Measurements from ENCODE around the gene IGSF3.
"Not testable (repeated sequence)": the region's sequence is repeated elsewhere in the genome, so short reads cannot be mapped to it uniquely, and the experiment has no call there.

IGSF3 gene

DNA sequence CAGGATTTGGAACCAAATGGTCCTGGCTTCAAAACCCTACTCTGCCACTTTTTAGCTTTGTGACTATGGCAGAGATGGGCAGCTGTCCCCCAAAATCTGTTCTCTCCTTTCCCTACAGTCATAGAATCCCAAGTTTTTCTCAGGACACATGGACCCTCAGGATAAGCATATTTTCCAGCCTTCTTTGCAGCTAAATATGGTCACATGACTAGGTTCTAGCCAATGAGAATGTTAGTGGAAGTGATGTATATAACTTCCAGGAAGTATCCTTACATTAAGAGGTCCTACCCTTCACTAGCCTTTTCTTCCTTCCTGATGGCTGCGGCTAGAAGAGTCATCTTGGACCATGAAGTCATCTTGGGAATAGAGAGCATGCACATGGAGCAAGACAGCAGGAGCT lies 5.9 kb downstream of the IGSF3 start:
- H3K4me2 ChIP-seq (ENCODE audit: low read length) = no peak overlapping the region
- no CpG with 5 or more reads among the region's 1 CpG for WGBS (ENCODE audit: extremely low coverage, insufficient coverage, low lambda C conversion rate)
- no peak overlapping the region for H3K23ac ChIP-seq (ENCODE audit: low read length)
- no peak overlapping the region for H4K8ac ChIP-seq (ENCODE audit: low read depth, low read length)
- no peak overlapping the region for H3K4ac ChIP-seq (ENCODE audit: low read depth, low read length)
- no peaks in the 10 kb centered on the region for H3K36me3 ChIP-seq (ENCODE audit: control insufficient read depth, insufficient read depth, low read length)
- DNase-seq = no peak
- H3K9ac ChIP-seq (ENCODE audit: low read length) = no peak overlapping the region
- no peak overlapping the region for H3K4me3 ChIP-seq (ENCODE audit: low read length)
- H3K56ac ChIP-seq (ENCODE audit: low read length) = no peak overlapping the region
- H4K5ac ChIP-seq (ENCODE audit: low read length) = no peak overlapping the region
- H3K27me3 ChIP-seq (ENCODE audit: insufficient read depth, low read length, poor library complexity) = no peaks in the 10 kb centered on the region
- H3K18ac ChIP-seq (ENCODE audit: low read length) = no peak overlapping the region
- no peak overlapping the region for H2BK120ac ChIP-seq (ENCODE audit: low read depth, low read length)
- no peak overlapping the region for H3K27ac ChIP-seq (ENCODE audit: low read depth, low read length)
- H2BK15ac ChIP-seq (replicated peaks; ENCODE audit: low read depth) = no peak overlapping the region
- H3K4me1 ChIP-seq (ENCODE audit: control insufficient read depth, low read depth, low read length) = peaks cover 5% of the 10 kb centered on the region
- H3K79me2 ChIP-seq (ENCODE audit: control insufficient read depth, insufficient read depth, low read length) = peaks cover 4% of the 10 kb centered on the region
- H2BK5ac ChIP-seq (ENCODE audit: low read length) = no peak overlapping the region
- peaks cover 20% of the 10 kb centered on the region for H3K79me1 ChIP-seq (ENCODE audit: low read length)
- no peak overlapping the region for H2AK5ac ChIP-seq (ENCODE audit: low read length)

DNA sequence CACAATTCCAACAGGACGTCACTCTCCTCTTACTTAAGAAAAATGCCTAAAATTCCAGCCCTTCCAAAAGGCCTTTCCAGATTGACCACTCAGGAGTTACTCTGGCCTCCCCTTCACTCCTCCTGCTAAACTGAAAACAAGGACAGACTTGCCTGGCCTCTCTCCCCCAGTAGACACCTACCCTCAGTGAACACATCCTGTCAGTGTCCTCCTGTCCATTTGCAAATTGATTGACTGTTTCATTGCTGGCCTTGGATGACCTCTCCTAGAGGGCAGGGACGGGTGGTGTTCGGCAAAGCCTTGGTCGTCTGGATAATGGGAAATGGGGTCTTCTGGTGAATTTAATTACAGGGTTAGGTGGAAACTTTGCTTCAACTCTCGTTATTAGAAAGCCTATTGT lies 8.9 kb downstream of the IGSF3 start:
- not testable (repeated sequence) for DNase-seq; H2BK120ac ChIP-seq (ENCODE audit: low read depth, low read length); H2BK5ac ChIP-seq (ENCODE audit: low read length); H3K27ac ChIP-seq (ENCODE audit: low read depth, low read length); H3K4me3 ChIP-seq (ENCODE audit: low read length); H4K8ac ChIP-seq (ENCODE audit: low read depth, low read length); H3K36me3 ChIP-seq (ENCODE audit: control insufficient read depth, insufficient read depth, low read length); H3K27me3 ChIP-seq (ENCODE audit: insufficient read depth, low read length, poor library complexity); H3K9ac ChIP-seq (ENCODE audit: low read length); H2AK5ac ChIP-seq (ENCODE audit: low read length); H3K4me2 ChIP-seq (ENCODE audit: low read length); H3K18ac ChIP-seq (ENCODE audit: low read length); H2BK15ac ChIP-seq (replicated peaks; ENCODE audit: low read depth); H3K79me1 ChIP-seq (ENCODE audit: low read length); H3K79me2 ChIP-seq (ENCODE audit: control insufficient read depth, insufficient read depth, low read length); H3K23ac ChIP-seq (ENCODE audit: low read length); H3K56ac ChIP-seq (ENCODE audit: low read length); H3K4me1 ChIP-seq (ENCODE audit: control insufficient read depth, low read depth, low read length); H3K4ac ChIP-seq (ENCODE audit: low read depth, low read length); H4K5ac ChIP-seq (ENCODE audit: low read length)
- no CpG with 5 or more reads among the region's 5 CpGs for WGBS (ENCODE audit: extremely low coverage, insufficient coverage, low lambda C conversion rate)

DNA sequence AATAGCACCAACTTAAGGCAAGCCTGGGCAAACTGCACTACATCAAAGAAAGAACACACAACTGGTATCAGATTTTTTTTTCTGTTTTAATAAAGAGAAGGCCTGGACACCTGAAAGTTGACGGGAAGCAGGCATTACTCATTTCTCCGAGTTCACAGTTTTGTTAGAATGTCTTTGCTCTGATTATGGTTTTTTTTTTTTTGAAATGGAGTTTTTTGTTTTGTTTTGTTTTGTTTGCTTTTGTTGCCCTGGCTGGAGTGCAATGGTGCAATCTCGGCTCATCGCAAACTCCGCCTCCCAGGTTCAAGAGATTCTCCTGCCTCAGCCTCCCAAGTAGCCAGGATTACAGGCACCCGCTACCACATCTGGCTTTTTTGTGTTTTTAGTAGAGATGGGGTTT lies 9.7 kb downstream of the IGSF3 start:
- H3K4me2 ChIP-seq (ENCODE audit: low read length); H2BK5ac ChIP-seq (ENCODE audit: low read length): not testable (repeated sequence)

DNA sequence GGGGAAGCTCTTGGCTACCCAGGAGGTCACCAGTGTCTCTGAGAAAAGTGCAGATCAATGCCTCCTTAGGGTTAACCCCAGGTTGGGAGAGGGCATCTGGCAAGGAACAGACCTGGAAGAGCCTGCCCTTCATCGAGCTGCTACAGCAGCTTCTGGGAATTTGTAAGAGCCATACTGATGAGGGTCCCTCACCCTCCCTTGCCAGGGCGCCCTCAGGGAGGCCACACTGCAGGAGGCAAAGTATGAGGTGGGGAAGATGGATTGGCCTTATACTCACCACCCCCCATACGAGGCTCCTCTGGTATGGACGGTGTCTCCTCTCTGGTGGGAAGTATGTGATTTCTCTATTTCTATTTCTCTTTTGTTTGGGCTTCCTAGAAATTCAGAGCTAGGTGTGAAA lies 13.2 kb downstream of the IGSF3 start:
- no peak overlapping the region for H3K4me3 ChIP-seq (ENCODE audit: low read length)
- no peaks in the 10 kb centered on the region for H3K36me3 ChIP-seq (ENCODE audit: control insufficient read depth, insufficient read depth, low read length)
- no CpG with 5 or more reads among the region's 4 CpGs for WGBS (ENCODE audit: extremely low coverage, insufficient coverage, low lambda C conversion rate)
- H2AK5ac ChIP-seq (ENCODE audit: low read length) = no peak overlapping the region
- no peak overlapping the region for H3K4ac ChIP-seq (ENCODE audit: low read depth, low read length)
- H3K4me2 ChIP-seq (ENCODE audit: low read length) = no peak overlapping the region
- no peak overlapping the region for H3K56ac ChIP-seq (ENCODE audit: low read length)
- H3K4me1 ChIP-seq (ENCODE audit: control insufficient read depth, low read depth, low read length) = no peaks in the 10 kb centered on the region
- no peak overlapping the region for H3K27ac ChIP-seq (ENCODE audit: low read depth, low read length)
- H2BK15ac ChIP-seq (replicated peaks; ENCODE audit: low read depth) = no peak overlapping the region
- no peak overlapping the region for H3K23ac ChIP-seq (ENCODE audit: low read length)
- H2BK120ac ChIP-seq (ENCODE audit: low read depth, low read length) = no peak overlapping the region
- no peak overlapping the region for H4K5ac ChIP-seq (ENCODE audit: low read length)
- DNase-seq = no peak
- H3K18ac ChIP-seq (ENCODE audit: low read length) = no peak overlapping the region
- no peaks in the 10 kb centered on the region for H3K27me3 ChIP-seq (ENCODE audit: insufficient read depth, low read length, poor library complexity)
- no peak overlapping the region for H4K8ac ChIP-seq (ENCODE audit: low read depth, low read length)
- no peak overlapping the region for H3K9ac ChIP-seq (ENCODE audit: low read length)
- no peak overlapping the region for H2BK5ac ChIP-seq (ENCODE audit: low read length)
- no peaks in the 10 kb centered on the region for H3K79me1 ChIP-seq (ENCODE audit: low read length)
- no peaks in the 10 kb centered on the region for H3K79me2 ChIP-seq (ENCODE audit: control insufficient read depth, insufficient read depth, low read length)

More for the DNA sequence above, 9.7 kb downstream of the IGSF3 start:
- not testable (repeated sequence) for H3K27ac ChIP-seq (ENCODE audit: low read depth, low read length); H3K27me3 ChIP-seq (ENCODE audit: insufficient read depth, low read length, poor library complexity); DNase-seq; H2AK5ac ChIP-seq (ENCODE audit: low read length); H3K23ac ChIP-seq (ENCODE audit: low read length); H3K18ac ChIP-seq (ENCODE audit: low read length); H3K79me1 ChIP-seq (ENCODE audit: low read length); H3K4me3 ChIP-seq (ENCODE audit: low read length); H4K8ac ChIP-seq (ENCODE audit: low read depth, low read length); H3K9ac ChIP-seq (ENCODE audit: low read length); H3K56ac ChIP-seq (ENCODE audit: low read length); H3K79me2 ChIP-seq (ENCODE audit: control insufficient read depth, insufficient read depth, low read length); H3K4ac ChIP-seq (ENCODE audit: low read depth, low read length); H2BK15ac ChIP-seq (replicated peaks; ENCODE audit: low read depth); H4K5ac ChIP-seq (ENCODE audit: low read length); H3K36me3 ChIP-seq (ENCODE audit: control insufficient read depth, insufficient read depth, low read length); H3K4me1 ChIP-seq (ENCODE audit: control insufficient read depth, low read depth, low read length); H2BK120ac ChIP-seq (ENCODE audit: low read depth, low read length)
- WGBS (ENCODE audit: extremely low coverage, insufficient coverage, low lambda C conversion rate) = no CpG with 5 or more reads among the region's 6 CpGs

DNA sequence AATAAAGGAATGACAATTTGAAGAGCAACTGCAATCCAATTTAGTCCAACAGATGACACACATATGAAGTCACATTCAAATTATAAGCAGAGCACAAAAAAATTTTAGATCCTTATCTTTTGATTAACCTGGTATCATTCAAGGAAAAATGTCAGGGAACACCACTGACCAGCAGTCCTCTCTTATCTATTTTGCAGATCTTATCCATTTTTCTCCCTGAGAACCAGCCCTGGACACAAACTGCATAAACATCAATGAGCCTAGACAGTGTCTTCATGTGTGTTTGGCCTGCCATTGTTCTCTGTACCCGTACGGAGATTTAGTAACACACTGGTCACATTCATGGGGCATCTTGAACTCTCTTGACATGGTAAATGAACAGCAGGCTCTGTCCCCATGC lies 14.9 kb downstream of the IGSF3 start:
- H3K4me3 ChIP-seq (ENCODE audit: low read length); H2AK5ac ChIP-seq (ENCODE audit: low read length); H3K4ac ChIP-seq (ENCODE audit: low read depth, low read length); H3K27me3 ChIP-seq (ENCODE audit: insufficient read depth, low read length, poor library complexity); H3K27ac ChIP-seq (ENCODE audit: low read depth, low read length); H3K18ac ChIP-seq (ENCODE audit: low read length); H2BK120ac ChIP-seq (ENCODE audit: low read depth, low read length); H2BK5ac ChIP-seq (ENCODE audit: low read length); H3K79me1 ChIP-seq (ENCODE audit: low read length); H4K8ac ChIP-seq (ENCODE audit: low read depth, low read length); DNase-seq; H3K4me2 ChIP-seq (ENCODE audit: low read length); H3K56ac ChIP-seq (ENCODE audit: low read length); H3K23ac ChIP-seq (ENCODE audit: low read length); H4K5ac ChIP-seq (ENCODE audit: low read length); H3K36me3 ChIP-seq (ENCODE audit: control insufficient read depth, insufficient read depth, low read length); H3K4me1 ChIP-seq (ENCODE audit: control insufficient read depth, low read depth, low read length); H3K79me2 ChIP-seq (ENCODE audit: control insufficient read depth, insufficient read depth, low read length); H2BK15ac ChIP-seq (replicated peaks; ENCODE audit: low read depth); H3K9ac ChIP-seq (ENCODE audit: low read length): not testable (repeated sequence)
- no CpG with 5 or more reads among the region's 2 CpGs for WGBS (ENCODE audit: extremely low coverage, insufficient coverage, low lambda C conversion rate)

DNA sequence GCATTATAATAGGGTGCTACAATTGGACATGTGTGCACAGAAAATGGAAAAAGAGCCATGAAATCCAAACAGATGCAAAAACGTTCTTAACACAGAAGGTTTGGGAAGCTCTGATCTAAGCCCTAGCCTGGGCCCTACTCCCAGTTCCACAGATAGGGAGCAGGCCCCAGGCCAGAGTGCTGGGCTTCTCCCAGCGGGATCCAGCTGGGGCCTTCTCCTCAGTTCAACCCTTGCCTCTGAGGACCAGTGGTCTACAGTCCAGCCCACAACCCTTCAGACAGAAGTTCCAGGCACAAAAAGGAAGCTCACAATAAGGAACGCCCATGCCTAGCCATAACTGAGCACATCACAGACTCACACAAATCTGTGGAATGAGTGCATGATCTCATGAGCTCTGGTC lies 16.8 kb downstream of the IGSF3 start:
- DNase-seq; H3K4ac ChIP-seq (ENCODE audit: low read depth, low read length); H3K36me3 ChIP-seq (ENCODE audit: control insufficient read depth, insufficient read depth, low read length); H3K4me3 ChIP-seq (ENCODE audit: low read length); H4K8ac ChIP-seq (ENCODE audit: low read depth, low read length); H3K79me2 ChIP-seq (ENCODE audit: control insufficient read depth, insufficient read depth, low read length); H3K27me3 ChIP-seq (ENCODE audit: insufficient read depth, low read length, poor library complexity); H2BK5ac ChIP-seq (ENCODE audit: low read length); H3K18ac ChIP-seq (ENCODE audit: low read length); H3K79me1 ChIP-seq (ENCODE audit: low read length); H2AK5ac ChIP-seq (ENCODE audit: low read length); H2BK120ac ChIP-seq (ENCODE audit: low read depth, low read length); H3K4me1 ChIP-seq (ENCODE audit: control insufficient read depth, low read depth, low read length); H3K23ac ChIP-seq (ENCODE audit: low read length); H2BK15ac ChIP-seq (replicated peaks; ENCODE audit: low read depth); H3K56ac ChIP-seq (ENCODE audit: low read length); H4K5ac ChIP-seq (ENCODE audit: low read length); H3K4me2 ChIP-seq (ENCODE audit: low read length); H3K9ac ChIP-seq (ENCODE audit: low read length); H3K27ac ChIP-seq (ENCODE audit: low read depth, low read length): not testable (repeated sequence)
- no CpG with 5 or more reads among the region's 3 CpGs for WGBS (ENCODE audit: extremely low coverage, insufficient coverage, low lambda C conversion rate)

Measured in mesendoderm (in vitro differentiated cells).